GM13976 (cell line): ENCODE results near the gene LTK.

Experiments used
- DNase-seq: peaks from one replicate; pipeline ENCODE4 v3.0.0; 2012; ENCODE audit warnings: low spot score
- CTCF ChIP-seq: IDR thresholded peaks from 2 replicates; pipeline ENCODE4 v1.5.1; 2012; ENCODE audit warnings: borderline replicate concordance, mild to moderate bottlenecking; ENCODE audit not compliant: insufficient read depth; ENCODE audit errors: extremely low read depth, missing control alignments, control extremely low read depth
- in situ Hi-C: fragments of 300-500 bp; cut with MboI; formaldehyde crosslinking; loops from one replicate; pipeline ENCODE4 v1.12.0; 2022; ENCODE audit warnings: low sequenced_read_pairs, mixed read lengths, inconsistent platforms; ENCODE audit not compliant: unreplicated experiment

The LTK gene

GRCh38 chr15:41517895-41518449 lies 4.3 kb upstream of the LTK start:
- TF ChIP-seq CTCF = no peak
- in situ Hi-C loops = no loop called here
- DNase-seq = no peak

GRCh38 chr15:41512940-41513505 lies 604 bp downstream of the LTK start:
- in situ Hi-C loops = no loop called here
- DNase-seq = peak; percentile 59
- no peak for TF ChIP-seq CTCF

- no peak for TF ChIP-seq CTCF
- in situ Hi-C loops = no loop called here
- DNase-seq = no peak
Measured at GRCh38 chr15:41512512-41512939, 1.1 kb downstream of the LTK start.

- peak; percentile 65 for DNase-seq
- in situ Hi-C loops = no loop called here
Measured at GRCh38 chr15:41511899-41512369, 1.7 kb downstream of the LTK start.

GRCh38 chr15:41511331-41511898 lies 2.2 kb downstream of the LTK start:
- DNase-seq = no peak
- in situ Hi-C loops = no loop called here
- TF ChIP-seq CTCF = no peak

More at GRCh38 chr15:41511899-41512369, 1.7 kb downstream of the LTK start:
- no peak for TF ChIP-seq CTCF

- in situ Hi-C loops = no loop called here
- no peak for DNase-seq
- no peak for TF ChIP-seq CTCF
Measured at GRCh38 chr15:41510728-41511127, 2.9 kb downstream of the LTK start.
